Skeletal muscle tissue (tissue), 4 donors: Measurements from ENCODE around the gene PHF1. TPM values are rescaled to one million over a fixed set of nuclear protein-coding genes. Genes with fewer than 3 reads are reported as not detected.

Experiments used
- H3K27ac ChIP-seq: one replicate; pipeline ENCODE4 v1.7.0; 2013; ENCODE audit warnings: mild to moderate bottlenecking, low read depth, low read length, inconsistent platforms
- H3K27me3 ChIP-seq, 3 donors: one replicate each; pipeline ENCODE4 v1.7.0; 2013; ENCODE audit warnings: low read length in 3 of 3; ENCODE audit not compliant: control insufficient read depth in 3 of 3, insufficient read depth in 3 of 3
- H3K36me3 ChIP-seq, 3 donors: one replicate each; pipeline ENCODE4 v1.7.0; 2013; ENCODE audit warnings: low read length in 3 of 3; ENCODE audit not compliant: control insufficient read depth in 3 of 3, insufficient read depth in 3 of 3
- H3K4me1 ChIP-seq, 3 donors: one replicate each; pipeline ENCODE4 v1.7.0; 2013; ENCODE audit warnings: low read length in 3 of 3, mild to moderate bottlenecking in 3 of 3; ENCODE audit not compliant: control insufficient read depth in 3 of 3, insufficient read depth in 3 of 3
- H3K4me3 ChIP-seq, 3 donors: one replicate each; pipeline ENCODE4 v1.7.0; 2013; ENCODE audit warnings: low read length in 3 of 3
- H3K9ac ChIP-seq, 3 donors: one replicate each; pipeline ENCODE4 v1.7.0; 2013; ENCODE audit warnings: low read length in 3 of 3, mild to moderate bottlenecking in 3 of 3, moderate library complexity in 2 of 3, low read depth in 1 of 3
- H3K9me3 ChIP-seq, 3 donors: one replicate each; pipeline ENCODE4 v1.7.0; 2013; ENCODE audit warnings: low read length in 3 of 3; ENCODE audit not compliant: control insufficient read depth in 3 of 3
- total RNA-seq: library from RNA; depleted of rRNA; stranded (reverse); fragments of >200 nt; gene quantifications from one replicate; pipeline ENCODE4 v1.2.3, GENCODE V29; 2014
- donor health status: Osteomylitis.

The PHF1 gene
- total RNA-seq, 1 donor from 2014 or later = 5.7 TPM

- Histone ChIP-seq H3K27ac (no peak overlapping the region), H3K4me3 (no peak overlapping the region), H3K36me3 (peaks cover 7 to 24% (median 8%) of the 10 kb centered on the region in 3 donors), H3K9ac (no peak overlapping the region), H3K9me3 (no peaks in the 10 kb centered on the region), H3K27me3 (no peaks in the 10 kb centered on the region), H3K4me1 (no peaks in the 10 kb centered on the region)
Observed at GRCh38 chr6:33441457-33441856, 30.6 kb downstream of the PHF1 start.

DNA sequence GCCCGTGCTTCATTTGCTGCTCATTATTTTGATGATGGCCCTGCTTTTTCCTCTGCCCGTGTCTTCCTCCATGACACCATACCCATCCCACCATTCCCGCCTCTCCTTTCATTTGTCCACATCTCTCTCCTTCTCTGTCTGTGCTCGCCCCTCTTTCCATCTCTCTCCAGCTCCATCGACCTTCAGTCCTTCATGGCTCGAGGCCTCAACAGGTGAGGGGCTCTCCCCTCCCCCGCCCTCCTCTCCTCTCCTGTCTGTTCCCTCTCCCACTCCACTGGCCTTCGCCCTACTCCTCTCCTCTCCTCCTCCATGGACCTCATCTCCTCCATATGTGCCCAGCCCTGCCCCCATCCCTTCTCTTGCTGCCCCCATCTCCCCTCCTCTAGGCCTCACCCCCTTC lies 31.5 kb downstream of the PHF1 start:
- Histone ChIP-seq H3K36me3 (peaks cover 3 to 20% (median 8%) of the 10 kb centered on the region in 3 donors), H3K27me3 (no peaks in the 10 kb centered on the region), H3K4me1 (no peaks in the 10 kb centered on the region), H3K27ac (no peak overlapping the region), H3K9ac (no peak overlapping the region), H3K9me3 (no peaks in the 10 kb centered on the region), H3K4me3 (no peak overlapping the region)

GRCh38 chr6:33443025-33443424 lies 32.2 kb downstream of the PHF1 start:
- Histone ChIP-seq H3K27ac (no peak overlapping the region), H3K4me1 (no peaks in the 10 kb centered on the region), H3K9ac (no peak overlapping the region), H3K4me3 (no peak overlapping the region), H3K9me3 (no peaks in the 10 kb centered on the region), H3K36me3 (peaks cover 3 to 15% (median 14%) of the 10 kb centered on the region in 3 donors), H3K27me3 (no peaks in the 10 kb centered on the region)

- Histone ChIP-seq H3K4me1 (no peaks in the 10 kb centered on the region), H3K4me3 (no peak overlapping the region), H3K36me3 (peaks cover 3 to 12% (median 7%) of the 10 kb centered on the region in 3 donors), H3K27ac (no peak overlapping the region), H3K9me3 (no peaks in the 10 kb centered on the region), H3K9ac (no peak overlapping the region), H3K27me3 (no peaks in the 10 kb centered on the region)
Observed at GRCh38 chr6:33443619-33444504, 33.0 kb downstream of the PHF1 start.

DNA sequence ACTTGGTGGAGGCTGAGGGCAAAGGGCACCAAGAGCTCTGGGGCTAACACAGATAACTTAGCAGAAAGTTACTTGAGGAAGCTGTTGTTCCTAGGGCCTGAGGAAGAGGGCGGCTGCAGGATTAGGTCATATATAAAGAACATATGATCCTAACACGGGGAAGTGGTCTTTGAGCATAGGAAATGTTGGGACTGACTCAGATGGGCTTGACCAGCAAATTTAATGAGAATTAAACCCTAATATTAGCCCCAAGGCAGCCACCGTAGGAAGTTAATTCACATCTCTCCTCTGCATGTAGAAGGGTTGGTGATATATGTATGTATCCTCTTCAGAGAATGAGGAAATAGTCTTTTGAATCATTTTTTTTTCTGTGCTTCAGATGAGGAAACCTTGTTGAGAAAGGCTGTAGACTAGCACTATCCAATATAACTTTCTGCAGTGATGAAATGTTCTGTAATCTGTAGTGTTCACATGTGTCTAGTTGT lies 34.3 kb downstream of the PHF1 start:
- H3K4me1 ChIP-seq = no peaks in the 10 kb centered on the region
- H3K36me3 ChIP-seq = peaks cover 3 to 12% (median 7%) of the 10 kb centered on the region in 3 donors
- no peak overlapping the region for H3K27ac ChIP-seq

DNA sequence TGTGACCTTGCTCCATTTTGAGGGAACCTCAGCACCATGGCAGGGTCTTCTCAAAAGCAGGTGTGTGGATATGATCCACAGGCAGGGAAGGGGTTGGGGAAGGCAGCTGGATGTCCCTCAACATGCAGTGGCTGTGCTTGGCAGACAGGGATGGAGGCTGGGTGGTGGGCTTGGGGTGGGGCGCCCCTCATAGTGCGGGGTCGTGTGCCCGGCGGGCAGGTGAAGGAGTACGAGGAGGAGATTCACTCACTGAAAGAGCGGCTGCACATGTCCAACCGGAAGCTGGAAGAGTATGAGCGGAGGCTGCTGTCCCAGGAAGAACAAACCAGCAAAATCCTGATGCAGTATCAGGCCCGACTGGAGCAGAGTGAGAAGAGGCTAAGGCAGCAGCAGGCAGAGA lies 35.5 kb downstream of the PHF1 start:
- Histone ChIP-seq H3K27me3 (no peaks in the 10 kb centered on the region), H3K9ac (no peak overlapping the region), H3K27ac (no peak overlapping the region), H3K36me3 (peaks cover 2 to 12% (median 3%) of the 10 kb centered on the region in 3 donors), H3K4me3 (no peak overlapping the region), H3K4me1 (no peaks in the 10 kb centered on the region), H3K9me3 (no peaks in the 10 kb centered on the region)

More for the DNA sequence above, 34.3 kb downstream of the PHF1 start:
- no peaks in the 10 kb centered on the region for H3K27me3 ChIP-seq
- no peak overlapping the region for H3K9ac ChIP-seq
- H3K4me3 ChIP-seq = no peak overlapping the region
- no peaks in the 10 kb centered on the region for H3K9me3 ChIP-seq

DNA sequence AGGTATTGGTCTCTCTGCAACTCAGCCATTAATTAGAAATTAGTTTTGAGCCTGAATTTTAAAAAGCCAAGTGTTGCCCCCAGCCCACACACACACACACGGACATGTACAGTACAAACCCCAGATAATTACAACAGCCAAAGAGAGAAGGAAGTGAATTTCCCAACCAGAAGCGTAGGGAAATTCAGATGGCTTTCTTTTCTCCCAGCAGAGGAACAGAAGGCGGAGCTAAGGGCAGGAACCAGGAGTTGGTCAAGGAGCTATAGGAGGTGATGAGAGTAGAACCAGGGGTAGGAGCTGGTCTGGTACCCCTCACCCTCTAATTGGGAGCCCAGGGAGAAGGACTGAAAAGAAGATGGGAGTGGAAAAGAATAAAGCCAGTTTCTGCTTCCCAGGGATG lies 39.6 kb downstream of the PHF1 start:
- Histone ChIP-seq H3K36me3 (peaks cover under 1 to 11% (median 2%) of the 10 kb centered on the region in 3 donors), H3K4me3 (no peak overlapping the region), H3K4me1 (peaks cover 11 to 13% (median 12%) of the 10 kb centered on the region in 3 donors), H3K9me3 (no peaks in the 10 kb centered on the region), H3K27ac (no peak overlapping the region), H3K9ac (no peak overlapping the region), H3K27me3 (no peaks in the 10 kb centered on the region)

DNA sequence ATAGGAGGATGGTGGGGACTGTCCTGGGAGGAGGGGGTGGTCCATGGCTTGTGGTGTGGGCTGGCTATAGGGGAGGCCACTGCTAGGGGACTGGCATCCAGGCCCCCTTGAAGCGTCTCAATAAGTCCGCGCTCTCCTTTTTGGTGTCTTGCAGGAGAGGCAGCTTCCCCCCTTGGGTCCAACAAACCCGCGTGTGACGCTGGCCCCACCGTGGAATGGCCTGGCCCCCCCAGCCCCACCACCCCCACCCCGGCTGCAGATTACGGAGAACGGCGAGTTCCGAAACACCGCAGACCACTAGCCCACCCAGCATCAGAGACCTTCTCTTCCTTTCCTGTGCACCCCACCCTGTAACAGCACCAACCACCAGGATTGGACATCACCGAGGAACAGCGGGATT lies 40.8 kb downstream of the PHF1 start:
- peaks cover 10 to 17% (median 13%) of the 10 kb centered on the region in 3 donors for H3K36me3 ChIP-seq
- no peaks in the 10 kb centered on the region for H3K27me3 ChIP-seq
- no peak overlapping the region for H3K4me3 ChIP-seq
- no peaks in the 10 kb centered on the region for H3K9me3 ChIP-seq
- H3K27ac ChIP-seq = no peak overlapping the region
- H3K4me1 ChIP-seq = peaks cover 11 to 19% (median 12%) of the 10 kb centered on the region in 3 donors
- H3K9ac ChIP-seq = no peak overlapping the region

- Histone ChIP-seq H3K27ac (no peak overlapping the region), H3K27me3 (no peaks in the 10 kb centered on the region), H3K9me3 (no peaks in the 10 kb centered on the region), H3K36me3 (peaks cover 10 to 20% (median 15%) of the 10 kb centered on the region in 3 donors), H3K4me3 (no peak overlapping the region), H3K4me1 (peaks cover 11 to 19% (median 12%) of the 10 kb centered on the region in 3 donors), H3K9ac (no peak overlapping the region)
Observed at GRCh38 chr6:33452496-33452895, 41.7 kb downstream of the PHF1 start.

DNA sequence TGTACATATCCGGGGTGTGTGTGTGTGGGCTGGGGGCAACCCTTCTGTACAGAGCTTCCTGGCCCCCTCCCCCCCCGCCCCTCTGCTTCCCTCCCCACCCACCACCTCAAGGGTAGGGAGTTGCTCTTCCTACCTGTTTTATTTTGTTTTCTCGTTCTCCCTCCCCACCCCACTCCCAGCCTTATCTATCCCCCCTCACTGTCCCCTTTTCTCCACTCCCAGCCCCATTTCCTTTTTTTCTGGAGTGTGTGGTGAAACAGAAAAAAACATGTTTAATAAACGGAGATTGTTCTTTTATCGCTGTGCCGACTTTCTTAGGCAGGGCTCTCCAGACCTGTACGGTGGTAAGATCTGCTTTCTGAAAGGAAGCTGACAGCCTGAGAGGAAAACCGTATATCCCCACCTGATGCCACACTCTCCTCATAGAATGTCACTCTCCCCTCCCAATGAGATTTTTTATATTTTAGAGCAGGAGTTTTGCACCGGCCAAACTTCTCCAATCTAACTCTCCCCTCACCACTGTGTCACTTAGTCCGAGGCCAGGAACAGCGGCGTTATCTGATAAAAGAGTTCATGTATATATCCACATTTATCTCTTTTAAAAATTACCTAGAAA lies 42.7 kb downstream of the PHF1 start:
- Histone ChIP-seq H3K27me3 (no peaks in the 10 kb centered on the region), H3K9me3 (no peaks in the 10 kb centered on the region), H3K4me1 (peaks cover 11 to 19% (median 12%) of the 10 kb centered on the region in 3 donors), H3K27ac (peak overlapping the region; percentile 50), H3K36me3 (peaks cover 10 to 20% (median 10%) of the 10 kb centered on the region in 3 donors), H3K4me3 (peak overlapping the region; percentile 92 to 96 (median 93)), H3K9ac (peak overlapping the region; percentile 92 to 94 (median 93))
